ENCODE measurements around the gene CYP27B1.
A peak's percentile ranks its signal among the peaks of the same experiment; 100 is the strongest.

The CYP27B1 gene

DNA sequence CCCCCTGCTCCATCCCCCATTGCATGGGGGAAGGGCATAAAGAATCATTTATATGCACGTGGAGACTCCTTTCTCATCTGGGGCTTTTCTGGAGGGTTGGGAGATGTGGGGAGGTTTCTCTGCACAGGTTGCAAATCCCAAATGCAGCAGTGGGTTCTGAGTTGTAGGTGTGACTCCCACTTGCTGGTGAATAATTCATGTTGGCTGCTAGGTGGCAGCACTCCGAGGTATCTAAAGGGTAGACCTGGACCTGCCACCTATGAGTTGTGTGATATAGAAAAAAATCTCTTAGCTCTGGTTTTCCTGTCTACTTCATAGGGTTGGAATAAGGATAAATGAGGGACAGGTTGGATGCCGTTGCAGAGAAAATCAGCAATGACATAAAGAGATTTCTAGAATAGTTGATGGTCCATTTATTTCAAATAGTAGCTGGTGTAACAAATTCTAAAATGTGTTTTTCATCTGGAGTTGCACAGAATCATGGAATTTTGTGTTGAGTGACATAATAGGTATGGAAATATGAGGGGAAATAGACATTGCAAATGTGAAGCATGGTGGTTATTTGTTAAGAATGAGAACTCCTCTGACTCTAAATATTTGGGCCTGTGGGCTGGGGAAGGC is 7.4 kb downstream of the CYP27B1 start:
- H3K36me3 ChIP-seq (ENCODE audit: control insufficient read depth, insufficient read depth, low read length): peaks cover 6% of the 10 kb centered on the region
- H3K27ac ChIP-seq (ENCODE audit: low read depth, low read length): no peak overlapping the region
- no peak overlapping the region for H3K9ac ChIP-seq (ENCODE audit: low read length)
- no peak overlapping the region for H3K4me3 ChIP-seq (ENCODE audit: low read length)
- H3K4me1 ChIP-seq (ENCODE audit: control insufficient read depth, insufficient read depth, low read length): peaks cover 1% of the 10 kb centered on the region
- peaks cover 8% of the 10 kb centered on the region for H3K27me3 ChIP-seq (ENCODE audit: control insufficient read depth, insufficient read depth, low read length)

DNA sequence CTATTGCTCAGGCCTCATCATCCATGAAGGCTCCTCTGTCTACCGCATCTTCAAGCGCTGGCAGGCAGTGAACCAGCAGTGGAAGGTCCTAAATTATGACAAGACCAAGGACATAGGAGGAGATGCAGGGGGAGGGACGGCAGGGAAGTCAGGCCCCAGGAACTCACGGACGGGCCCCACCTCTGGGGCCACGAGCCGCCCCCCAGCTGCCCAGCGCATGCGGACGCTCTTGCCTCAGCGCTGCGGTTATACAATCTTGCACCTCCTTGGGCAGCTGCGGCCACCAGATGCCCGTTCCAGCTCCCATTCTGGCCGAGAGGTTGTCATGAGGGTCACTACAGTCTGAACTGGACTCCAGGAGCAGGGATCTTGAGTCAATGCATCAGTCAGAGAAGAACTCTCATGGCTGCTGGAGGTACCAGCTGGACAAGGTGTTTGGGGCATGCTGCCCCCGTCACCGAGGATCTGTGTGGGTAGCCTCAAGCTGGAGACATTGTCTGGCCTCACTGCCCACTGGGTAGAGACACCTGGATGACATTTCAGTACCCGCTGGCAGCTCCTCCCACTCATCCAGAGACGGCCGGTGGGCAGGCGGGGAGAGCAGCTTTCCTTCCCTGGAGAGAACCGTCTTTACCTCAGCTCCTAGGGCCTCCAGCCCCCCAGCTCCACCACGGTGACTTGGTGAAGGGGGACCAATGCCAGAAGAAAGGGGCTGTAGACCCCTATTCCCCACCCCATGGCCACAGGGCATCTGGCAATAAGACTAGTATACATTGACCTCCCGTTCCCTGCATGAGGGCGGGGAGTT is 8.1 kb downstream of the CYP27B1 start:
- peaks cover 4% of the 10 kb centered on the region for H3K4me1 ChIP-seq (ENCODE audit: control insufficient read depth, insufficient read depth, low read length)
- no peak overlapping the region for H3K9ac ChIP-seq (ENCODE audit: low read length)
- H3K27me3 ChIP-seq (ENCODE audit: control insufficient read depth, insufficient read depth, low read length): peaks cover 1% of the 10 kb centered on the region
- no peak overlapping the region for H3K27ac ChIP-seq (ENCODE audit: low read depth, low read length)
- no peak overlapping the region for H3K4me3 ChIP-seq (ENCODE audit: low read length)
- peaks cover 6% of the 10 kb centered on the region for H3K36me3 ChIP-seq (ENCODE audit: control insufficient read depth, insufficient read depth, low read length)

DNA sequence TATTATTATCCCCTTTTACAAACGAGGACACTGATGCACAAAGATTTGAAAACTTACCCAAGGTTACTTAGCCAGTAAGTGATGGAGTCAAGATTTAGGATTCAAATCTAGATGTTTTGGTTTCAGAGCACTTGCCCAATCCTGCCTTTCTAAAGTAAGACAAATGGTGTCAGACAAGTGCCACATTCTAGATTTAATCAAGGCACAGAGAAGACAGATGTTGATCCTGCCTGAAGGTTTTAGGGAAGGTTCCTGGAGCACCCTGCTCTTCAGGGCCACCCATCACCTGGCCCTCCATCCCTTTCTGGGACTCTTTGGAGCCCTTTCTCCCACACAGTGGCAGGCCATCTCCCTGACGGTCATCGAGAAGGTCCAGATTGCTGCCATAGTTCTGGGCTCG is 9.1 kb downstream of the CYP27B1 start:
- Histone ChIP-seq H3K36me3 (ENCODE audit: control insufficient read depth, insufficient read depth, low read length) (peaks cover 6% of the 10 kb centered on the region), H3K4me3 (ENCODE audit: low read length) (no peak overlapping the region), H3K4me1 (ENCODE audit: control insufficient read depth, insufficient read depth, low read length) (peaks cover 5% of the 10 kb centered on the region)

GRCh38 chr12:57756406-57757341 is 10.2 kb downstream of the CYP27B1 start:
- Histone ChIP-seq H3K4me3 (ENCODE audit: low read length) (no peak overlapping the region), H3K27me3 (ENCODE audit: control insufficient read depth, insufficient read depth, low read length) (no peaks in the 10 kb centered on the region), H3K9ac (ENCODE audit: low read length) (no peak overlapping the region), H3K27ac (ENCODE audit: low read depth, low read length) (no peak overlapping the region), H3K4me1 (ENCODE audit: control insufficient read depth, insufficient read depth, low read length) (peaks cover 8% of the 10 kb centered on the region), H3K36me3 (ENCODE audit: control insufficient read depth, insufficient read depth, low read length) (peaks cover 6% of the 10 kb centered on the region)

More for the DNA sequence above, 9.1 kb downstream of the CYP27B1 start:
- H3K27ac ChIP-seq (ENCODE audit: low read depth, low read length): no peak overlapping the region
- no peaks in the 10 kb centered on the region for H3K27me3 ChIP-seq (ENCODE audit: control insufficient read depth, insufficient read depth, low read length)
- H3K9ac ChIP-seq (ENCODE audit: low read length): no peak overlapping the region

DNA sequence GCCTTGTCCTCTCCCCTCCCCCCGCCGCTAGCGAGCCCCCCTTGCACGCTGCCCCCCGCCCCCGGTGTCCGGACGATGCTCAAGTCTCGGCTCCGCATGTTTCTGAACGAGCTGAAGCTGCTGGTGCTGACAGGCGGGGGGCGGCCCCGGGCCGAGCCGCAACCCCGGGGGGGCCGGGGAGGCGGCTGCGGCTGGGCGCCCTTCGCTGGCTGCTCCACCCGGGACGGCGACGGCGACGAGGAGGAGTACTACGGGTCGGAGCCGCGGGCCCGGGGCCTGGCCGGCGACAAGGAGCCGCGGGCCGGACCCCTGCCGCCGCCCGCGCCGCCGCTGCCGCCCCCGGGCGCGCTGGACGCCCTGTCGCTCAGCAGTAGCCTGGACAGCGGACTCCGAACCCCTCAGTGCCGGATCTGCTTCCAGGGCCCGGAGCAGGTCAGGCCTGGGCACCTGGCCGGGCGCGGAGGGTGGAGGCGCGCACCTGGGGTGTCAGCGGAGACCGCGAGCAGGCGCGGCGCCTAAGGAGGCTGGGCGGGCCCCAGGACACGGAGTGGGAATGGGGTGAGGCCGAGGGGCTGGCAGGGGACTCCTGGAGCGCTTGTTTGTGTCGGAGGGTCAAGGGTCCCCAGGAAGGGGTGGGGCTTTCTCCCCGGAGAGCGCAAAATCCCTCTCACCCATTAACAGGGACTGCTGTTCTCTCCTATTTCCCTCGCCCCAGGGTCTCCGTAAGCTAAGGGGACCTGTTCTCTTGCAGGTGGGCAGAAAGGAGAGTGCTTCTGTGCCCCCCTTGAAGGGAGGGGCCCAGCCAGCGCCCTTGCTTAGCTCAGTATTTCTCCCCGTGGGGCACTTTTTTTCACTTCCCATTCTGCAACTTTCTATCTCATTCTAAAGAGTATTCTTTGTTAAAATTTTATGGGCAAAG is 11.2 kb downstream of the CYP27B1 start:
- Histone ChIP-seq H3K4me3 (ENCODE audit: low read length) (peak overlapping the region; percentile 63), H3K4me1 (ENCODE audit: control insufficient read depth, insufficient read depth, low read length) (peaks cover 15% of the 10 kb centered on the region), H3K9ac (ENCODE audit: low read length) (no peak overlapping the region), H3K36me3 (ENCODE audit: control insufficient read depth, insufficient read depth, low read length) (peaks cover 6% of the 10 kb centered on the region), H3K27ac (ENCODE audit: low read depth, low read length) (no peak overlapping the region), H3K27me3 (ENCODE audit: control insufficient read depth, insufficient read depth, low read length) (no peaks in the 10 kb centered on the region)

DNA sequence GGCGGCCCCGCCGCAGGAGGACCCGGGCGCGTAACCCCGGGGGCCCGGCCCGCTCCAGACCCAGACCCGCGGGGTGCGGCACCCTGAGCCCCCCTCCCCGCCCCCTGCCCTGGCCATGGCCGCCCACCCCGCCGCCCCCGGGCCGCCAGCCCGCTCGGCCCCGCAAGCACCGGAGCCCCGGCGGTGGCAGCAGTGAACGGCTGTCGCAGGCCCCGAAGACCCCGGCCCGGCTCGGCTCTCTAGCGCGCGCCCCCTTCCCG is 11.8 kb downstream of the CYP27B1 start:
- Histone ChIP-seq H3K36me3 (ENCODE audit: control insufficient read depth, insufficient read depth, low read length) (peaks cover 10% of the 10 kb centered on the region), H3K27me3 (ENCODE audit: control insufficient read depth, insufficient read depth, low read length) (no peaks in the 10 kb centered on the region), H3K4me1 (ENCODE audit: control insufficient read depth, insufficient read depth, low read length) (peaks cover 15% of the 10 kb centered on the region), H3K27ac (ENCODE audit: low read depth, low read length) (no peak overlapping the region), H3K9ac (ENCODE audit: low read length) (no peak overlapping the region), H3K4me3 (ENCODE audit: low read length) (peak overlapping the region; percentile 48)

DNA sequence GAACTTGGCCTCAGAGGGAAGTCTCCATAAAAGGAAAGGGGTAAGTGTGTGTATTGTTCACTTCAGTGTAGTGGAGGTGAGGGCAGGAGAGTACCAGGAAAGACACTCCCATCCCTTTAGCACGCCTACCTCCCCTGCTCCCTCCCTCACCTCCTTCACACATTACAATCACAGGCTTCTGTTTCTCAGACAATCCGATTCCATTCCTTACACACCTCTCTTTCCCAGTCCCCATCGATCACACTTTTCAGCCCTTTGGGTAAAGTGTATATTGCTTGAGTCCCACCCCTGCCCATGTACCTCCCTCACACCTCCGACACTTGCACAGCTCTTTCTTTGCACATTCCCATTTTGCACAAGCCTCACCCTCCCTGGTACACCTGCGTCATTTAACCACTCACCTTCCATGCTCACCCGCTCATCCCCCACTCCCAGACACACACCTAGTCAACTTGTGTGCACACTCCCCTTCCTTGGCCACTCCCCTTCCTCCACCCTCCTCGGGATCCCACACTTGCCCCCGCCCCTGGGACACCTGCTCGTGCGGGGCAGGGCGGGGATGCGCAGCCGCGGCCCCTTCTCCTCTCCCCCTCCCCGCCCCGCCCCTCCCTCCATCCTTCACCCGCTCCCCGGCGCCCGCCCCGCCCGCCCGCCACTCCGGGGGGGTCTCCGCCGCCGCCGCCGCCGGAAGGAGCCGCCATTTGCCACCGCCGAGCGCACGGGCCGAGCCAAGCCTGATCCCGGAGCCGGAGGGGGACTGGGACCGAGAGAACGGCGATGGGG is 12.3 kb downstream of the CYP27B1 start, which contains the start of gene MARCHF9:
Gene MARCHF9, plus strand, starts transcription at position 693 of the 783 bp plus-strand sequence. CDS start 426 bp downstream, outside the sequence.
- no peak within 1 kb of the TSS for H3K27ac ChIP-seq (ENCODE audit: low read depth, low read length)
- no peak within 1 kb of the TSS for H3K9ac ChIP-seq (ENCODE audit: low read length)
- peak within 1 kb of the TSS; percentile 73 for H3K4me3 ChIP-seq (ENCODE audit: low read length)
- H3K36me3 ChIP-seq (ENCODE audit: control insufficient read depth, insufficient read depth, low read length): peaks cover 8% of the 10 kb centered on the region
- H3K4me1 ChIP-seq (ENCODE audit: control insufficient read depth, insufficient read depth, low read length): peaks cover 15% of the 10 kb centered on the region
- H3K27me3 ChIP-seq (ENCODE audit: control insufficient read depth, insufficient read depth, low read length): no peaks in the 10 kb centered on the region

GRCh38 chr12:57753756-57754337 is 13.0 kb downstream of the CYP27B1 start:
- Histone ChIP-seq H3K27ac (ENCODE audit: low read depth, low read length) (no peak overlapping the region), H3K36me3 (ENCODE audit: control insufficient read depth, insufficient read depth, low read length) (peaks cover 11% of the 10 kb centered on the region), H3K27me3 (ENCODE audit: control insufficient read depth, insufficient read depth, low read length) (no peaks in the 10 kb centered on the region), H3K4me3 (ENCODE audit: low read length) (no peak overlapping the region), H3K4me1 (ENCODE audit: control insufficient read depth, insufficient read depth, low read length) (peaks cover 15% of the 10 kb centered on the region), H3K9ac (ENCODE audit: low read length) (no peak overlapping the region)

DNA sequence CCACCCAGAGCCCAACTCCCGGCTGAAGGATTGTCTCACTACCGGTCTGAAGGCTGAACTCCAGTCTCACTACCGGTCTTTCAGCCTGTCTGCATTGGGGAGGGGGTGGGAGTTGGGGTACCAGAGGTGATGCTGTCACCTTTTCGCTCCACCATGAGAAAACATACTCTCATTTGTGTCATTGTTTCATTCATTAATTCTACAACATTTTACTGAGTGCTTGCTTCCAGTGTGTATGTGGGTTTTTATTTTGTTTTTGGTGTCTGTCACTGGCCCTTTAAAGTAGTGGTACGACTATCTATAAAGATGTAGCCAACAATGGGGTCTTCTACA is 14.2 kb downstream of the CYP27B1 start:
- H3K9ac ChIP-seq (ENCODE audit: low read length): no peak overlapping the region

GRCh38 chr12:57751788-57752667 is 14.8 kb downstream of the CYP27B1 start, which contains the start of gene CDK4:
Gene CDK4, minus strand, starts transcription at chr12:57752310. Its CDS starts 593 bp downstream, at chr12:57751717.
- Histone ChIP-seq H3K36me3 (ENCODE audit: control insufficient read depth, insufficient read depth, low read length) (peaks cover 16% of the 10 kb centered on the region), H3K4me3 (ENCODE audit: low read length) (peak within 1 kb of the TSS; percentile 84), H3K27ac (ENCODE audit: low read depth, low read length) (peak within 1 kb of the TSS; percentile 84), H3K27me3 (ENCODE audit: control insufficient read depth, insufficient read depth, low read length) (no peaks in the 10 kb centered on the region), H3K4me1 (ENCODE audit: control insufficient read depth, insufficient read depth, low read length) (peaks cover 15% of the 10 kb centered on the region), H3K9ac (ENCODE audit: low read length) (peak within 1 kb of the TSS; percentile 70)

More for the DNA sequence above, 14.2 kb downstream of the CYP27B1 start:
- H3K4me3 ChIP-seq (ENCODE audit: low read length): peak overlapping the region; percentile 68
- H3K36me3 ChIP-seq (ENCODE audit: control insufficient read depth, insufficient read depth, low read length): peaks cover 12% of the 10 kb centered on the region
- H3K27me3 ChIP-seq (ENCODE audit: control insufficient read depth, insufficient read depth, low read length): no peaks in the 10 kb centered on the region
- H3K27ac ChIP-seq (ENCODE audit: low read depth, low read length): peak overlapping the region; percentile 22
- peaks cover 15% of the 10 kb centered on the region for H3K4me1 ChIP-seq (ENCODE audit: control insufficient read depth, insufficient read depth, low read length)
